ENCODE measurements around the gene DAB2IP. TPM values are rescaled to one million over a fixed set of nuclear protein-coding genes. Genes with fewer than 3 reads are reported as not detected.

The DAB2IP gene
- total RNA-seq, 1 experiment from 2014 or later, result 52.6 TPM

DNA sequence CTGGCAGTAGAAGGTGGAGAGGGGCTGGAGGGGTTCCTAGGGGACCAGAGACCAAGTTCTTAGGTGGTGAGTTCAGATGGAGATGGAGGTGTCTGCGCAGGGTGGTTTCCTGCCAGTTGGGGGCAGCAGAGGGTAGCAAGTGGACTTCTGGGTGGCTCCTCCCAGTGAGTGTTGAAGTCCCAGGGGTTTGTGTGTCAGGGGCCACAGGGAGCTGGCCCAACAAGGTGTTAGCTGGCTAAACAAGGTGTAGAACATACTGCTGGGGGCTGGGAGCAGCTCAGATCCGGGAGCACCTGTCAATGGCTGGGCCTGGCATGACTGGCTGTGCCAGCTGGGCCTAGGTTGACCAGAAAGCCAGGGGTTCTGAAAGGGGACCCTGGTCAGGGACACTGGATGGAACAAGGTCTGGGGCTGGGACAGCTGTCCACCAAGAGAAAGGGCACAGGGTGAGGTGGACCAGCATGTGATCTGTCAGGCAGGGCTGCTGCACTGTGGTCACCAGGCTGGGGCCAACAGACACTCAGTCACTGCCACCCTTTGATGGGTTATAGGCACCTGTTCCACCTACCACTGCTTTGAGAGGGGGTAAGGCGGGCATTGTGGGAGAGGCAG, 35.6 kb downstream of the DAB2IP start (continued):
- TF ChIP-seq, protein P1, sequence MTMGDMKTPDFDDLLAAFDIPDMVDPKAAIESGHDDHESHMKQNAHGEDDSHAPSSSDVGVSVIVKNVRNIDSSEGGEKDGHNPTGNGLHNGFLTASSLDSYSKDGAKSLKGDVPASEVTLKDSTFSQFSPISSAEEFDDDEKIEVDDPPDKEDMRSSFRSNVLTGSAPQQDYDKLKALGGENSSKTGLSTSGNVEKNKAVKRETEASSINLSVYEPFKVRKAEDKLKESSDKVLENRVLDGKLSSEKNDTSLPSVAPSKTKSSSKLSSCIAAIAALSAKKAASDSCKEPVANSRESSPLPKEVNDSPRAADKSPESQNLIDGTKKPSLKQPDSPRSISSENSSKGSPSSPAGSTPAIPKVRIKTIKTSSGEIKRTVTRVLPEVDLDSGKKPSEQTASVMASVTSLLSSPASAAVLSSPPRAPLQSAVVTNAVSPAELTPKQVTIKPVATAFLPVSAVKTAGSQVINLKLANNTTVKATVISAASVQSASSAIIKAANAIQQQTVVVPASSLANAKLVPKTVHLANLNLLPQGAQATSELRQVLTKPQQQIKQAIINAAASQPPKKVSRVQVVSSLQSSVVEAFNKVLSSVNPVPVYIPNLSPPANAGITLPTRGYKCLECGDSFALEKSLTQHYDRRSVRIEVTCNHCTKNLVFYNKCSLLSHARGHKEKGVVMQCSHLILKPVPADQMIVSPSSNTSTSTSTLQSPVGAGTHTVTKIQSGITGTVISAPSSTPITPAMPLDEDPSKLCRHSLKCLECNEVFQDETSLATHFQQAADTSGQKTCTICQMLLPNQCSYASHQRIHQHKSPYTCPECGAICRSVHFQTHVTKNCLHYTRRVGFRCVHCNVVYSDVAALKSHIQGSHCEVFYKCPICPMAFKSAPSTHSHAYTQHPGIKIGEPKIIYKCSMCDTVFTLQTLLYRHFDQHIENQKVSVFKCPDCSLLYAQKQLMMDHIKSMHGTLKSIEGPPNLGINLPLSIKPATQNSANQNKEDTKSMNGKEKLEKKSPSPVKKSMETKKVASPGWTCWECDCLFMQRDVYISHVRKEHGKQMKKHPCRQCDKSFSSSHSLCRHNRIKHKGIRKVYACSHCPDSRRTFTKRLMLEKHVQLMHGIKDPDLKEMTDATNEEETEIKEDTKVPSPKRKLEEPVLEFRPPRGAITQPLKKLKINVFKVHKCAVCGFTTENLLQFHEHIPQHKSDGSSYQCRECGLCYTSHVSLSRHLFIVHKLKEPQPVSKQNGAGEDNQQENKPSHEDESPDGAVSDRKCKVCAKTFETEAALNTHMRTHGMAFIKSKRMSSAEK (CRISPR knock-in tag; IDR thresholded peaks at IDR 0.05; ENCODE audit: borderline replicate concordance), result no peak

DNA sequence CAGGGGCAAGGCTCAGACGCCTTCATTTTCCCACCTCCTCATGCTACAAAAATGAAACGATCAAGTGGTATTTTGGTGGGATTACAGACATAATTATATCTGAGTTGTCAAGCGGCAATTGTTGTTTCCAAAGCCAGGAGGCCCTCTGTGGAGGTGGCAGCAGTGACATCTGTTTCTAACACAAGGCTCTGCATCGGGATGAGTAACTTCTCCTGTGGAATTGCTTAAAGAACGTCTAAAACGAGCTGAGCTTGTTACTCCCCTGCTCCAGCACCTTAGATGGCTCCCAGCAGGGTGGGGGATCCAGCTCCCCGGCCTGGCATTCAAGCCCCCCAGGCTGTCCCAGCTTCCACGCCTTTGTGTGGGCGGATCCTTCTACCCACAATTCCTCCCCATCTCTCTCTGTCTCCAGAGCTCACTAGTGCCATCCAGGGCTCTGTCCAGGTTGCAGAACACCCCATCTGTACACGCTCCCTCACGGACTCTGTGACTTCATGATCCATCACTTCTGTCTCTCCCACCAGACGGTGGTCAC, 36.8 kb downstream of the DAB2IP start:
- no peaks in the 10 kb centered on the region for H3K36me3 Mint-ChIP-seq
- POLR2A ChIA-PET, result no interaction called here
- H3K27ac Mint-ChIP-seq, result no peak overlapping the region
- ATAC-seq, result no peak
- H3K4me3 Mint-ChIP-seq, result no peak overlapping the region
- DNase-seq (ENCODE audit: low spot score), result no peak
- peaks cover 30% of the 10 kb centered on the region for H3K4me1 Mint-ChIP-seq
- 0 out of 2 replicates have a peak, but pooled peaks cover 2% of the 10 kb centered on the region for H3K27me3 Mint-ChIP-seq (ENCODE audit: low read depth)
- no peaks in the 10 kb centered on the region for H3K9me3 Mint-ChIP-seq
- no peak for TF ChIP-seq ATF1 (CRISPR knock-in tag; IDR thresholded peaks at IDR 0.05)
- TF ChIP-seq NFE2L1 (CRISPR knock-in tag; IDR thresholded peaks at IDR 0.05), result no peak
- no peak for TF ChIP-seq MYBL2 (CRISPR knock-in tag; IDR thresholded peaks at IDR 0.05)
- CTCF ChIA-PET, result interaction anchor here (1.2 to 2.2 kb wide), 9 partner anchors 7 to 248 kb away, joined by 3 to 22 read pairs (median 14); no protein-coding TSS in a partner anchor

DNA sequence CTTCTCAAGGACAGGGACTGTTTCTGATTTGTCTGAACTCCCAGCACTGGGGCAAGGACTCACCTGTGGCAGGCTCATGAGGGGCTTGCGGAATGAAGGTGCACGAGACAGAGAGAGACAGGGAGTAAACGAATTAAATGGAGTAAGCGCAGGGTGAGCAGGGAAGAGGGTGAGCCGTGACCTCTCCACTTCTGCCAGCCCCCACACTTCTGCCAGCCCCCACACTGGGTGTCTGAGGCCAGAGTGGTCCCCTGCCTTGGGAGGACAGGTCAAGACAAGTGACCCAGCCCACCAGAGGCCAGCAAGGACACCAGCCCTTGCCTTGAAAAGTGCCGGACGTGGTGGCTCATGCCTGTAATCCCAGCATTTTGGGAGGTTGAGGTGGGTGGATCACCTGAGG, 37.2 kb downstream of the DAB2IP start:
- CTCF ChIA-PET, result interaction anchor here (1.4 to 2.2 kb wide), 3 partner anchors 11 to 247 kb away, joined by 3 to 18 read pairs (median 5); no protein-coding TSS in a partner anchor
- Mint-ChIP-seq H3K9me3 (no peaks in the 10 kb centered on the region), H3K4me3 (no peak overlapping the region), H3K27me3 (ENCODE audit: low read depth) (0 out of 2 replicates have a peak, but pooled peaks cover 2% of the 10 kb centered on the region), H3K27ac (no peak overlapping the region), H3K36me3 (no peaks in the 10 kb centered on the region), H3K4me1 (peaks cover 30% of the 10 kb centered on the region)
- DNase-seq (ENCODE audit: low spot score) (no peak), ATAC-seq (no peak)
- POLR2A ChIA-PET, result no interaction called here
- TF ChIP-seq GABPB1 (CRISPR knock-in tag; IDR thresholded peaks at IDR 0.05), result no peak
- TF ChIP-seq, protein P1 (CRISPR knock-in tag; IDR thresholded peaks at IDR 0.05; ENCODE audit: borderline replicate concordance), result no peak
- TF ChIP-seq SOX15 (CRISPR knock-in tag; IDR thresholded peaks at IDR 0.05), result no peak
- TF ChIP-seq, protein P2, sequence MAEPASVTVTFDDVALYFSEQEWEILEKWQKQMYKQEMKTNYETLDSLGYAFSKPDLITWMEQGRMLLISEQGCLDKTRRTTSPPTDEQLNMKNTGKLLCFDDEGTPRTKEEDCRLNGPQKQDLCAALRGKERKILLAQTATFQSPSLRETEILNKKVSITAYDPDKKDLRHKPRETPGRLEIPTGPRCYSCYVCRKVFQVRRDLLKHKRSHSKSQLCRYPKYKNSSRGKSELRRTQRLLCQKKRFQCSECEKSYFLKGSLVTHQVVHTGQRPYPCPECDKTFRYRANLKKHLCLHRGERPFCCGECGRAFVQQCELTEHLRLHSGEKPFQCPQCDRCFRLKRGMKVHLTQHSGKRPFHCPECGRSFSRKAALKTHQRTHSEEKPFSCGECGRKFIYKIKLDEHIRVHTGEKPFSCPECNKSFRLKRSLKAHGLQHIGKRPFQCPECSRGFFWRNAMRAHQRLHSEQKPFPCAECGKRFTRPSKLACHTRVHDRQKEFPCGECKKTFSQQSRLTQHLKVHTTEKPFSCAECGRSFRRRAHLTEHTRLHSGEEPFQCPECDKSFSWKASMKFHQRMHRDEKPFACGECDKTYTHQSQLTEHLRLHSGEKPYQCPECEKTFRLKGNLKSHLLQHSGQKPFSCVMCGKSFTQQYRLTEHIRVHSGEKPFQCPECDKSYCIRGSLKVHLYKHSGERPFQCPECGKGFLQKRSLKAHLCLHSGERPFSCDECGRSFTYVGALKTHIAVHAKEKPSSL (CRISPR knock-in tag; conservative IDR thresholded peaks at IDR 0.05), result no peak
- no peak for TF ChIP-seq ZNF121 (CRISPR knock-in tag; IDR thresholded peaks at IDR 0.05)
- TF ChIP-seq CREM (CRISPR knock-in tag; IDR thresholded peaks at IDR 0.05), result no peak
- TF ChIP-seq ZNF396 (CRISPR knock-in tag; IDR thresholded peaks at IDR 0.05; ENCODE audit: borderline replicate concordance), result no peak
- no peak for TF ChIP-seq TEAD4 (CRISPR knock-in tag; IDR thresholded peaks at IDR 0.05)
- TF ChIP-seq, protein P3, sequence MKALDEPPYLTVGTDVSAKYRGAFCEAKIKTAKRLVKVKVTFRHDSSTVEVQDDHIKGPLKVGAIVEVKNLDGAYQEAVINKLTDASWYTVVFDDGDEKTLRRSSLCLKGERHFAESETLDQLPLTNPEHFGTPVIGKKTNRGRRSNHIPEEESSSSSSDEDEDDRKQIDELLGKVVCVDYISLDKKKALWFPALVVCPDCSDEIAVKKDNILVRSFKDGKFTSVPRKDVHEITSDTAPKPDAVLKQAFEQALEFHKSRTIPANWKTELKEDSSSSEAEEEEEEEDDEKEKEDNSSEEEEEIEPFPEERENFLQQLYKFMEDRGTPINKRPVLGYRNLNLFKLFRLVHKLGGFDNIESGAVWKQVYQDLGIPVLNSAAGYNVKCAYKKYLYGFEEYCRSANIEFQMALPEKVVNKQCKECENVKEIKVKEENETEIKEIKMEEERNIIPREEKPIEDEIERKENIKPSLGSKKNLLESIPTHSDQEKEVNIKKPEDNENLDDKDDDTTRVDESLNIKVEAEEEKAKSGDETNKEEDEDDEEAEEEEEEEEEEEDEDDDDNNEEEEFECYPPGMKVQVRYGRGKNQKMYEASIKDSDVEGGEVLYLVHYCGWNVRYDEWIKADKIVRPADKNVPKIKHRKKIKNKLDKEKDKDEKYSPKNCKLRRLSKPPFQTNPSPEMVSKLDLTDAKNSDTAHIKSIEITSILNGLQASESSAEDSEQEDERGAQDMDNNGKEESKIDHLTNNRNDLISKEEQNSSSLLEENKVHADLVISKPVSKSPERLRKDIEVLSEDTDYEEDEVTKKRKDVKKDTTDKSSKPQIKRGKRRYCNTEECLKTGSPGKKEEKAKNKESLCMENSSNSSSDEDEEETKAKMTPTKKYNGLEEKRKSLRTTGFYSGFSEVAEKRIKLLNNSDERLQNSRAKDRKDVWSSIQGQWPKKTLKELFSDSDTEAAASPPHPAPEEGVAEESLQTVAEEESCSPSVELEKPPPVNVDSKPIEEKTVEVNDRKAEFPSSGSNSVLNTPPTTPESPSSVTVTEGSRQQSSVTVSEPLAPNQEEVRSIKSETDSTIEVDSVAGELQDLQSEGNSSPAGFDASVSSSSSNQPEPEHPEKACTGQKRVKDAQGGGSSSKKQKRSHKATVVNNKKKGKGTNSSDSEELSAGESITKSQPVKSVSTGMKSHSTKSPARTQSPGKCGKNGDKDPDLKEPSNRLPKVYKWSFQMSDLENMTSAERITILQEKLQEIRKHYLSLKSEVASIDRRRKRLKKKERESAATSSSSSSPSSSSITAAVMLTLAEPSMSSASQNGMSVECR (CRISPR knock-in tag; IDR thresholded peaks at IDR 0.05; ENCODE audit: borderline replicate concordance), result no peak
